Smooth muscle cell of the brain vasculature (primary cell): Measurements from ENCODE around the gene C11orf58.

Experiments used
- DNase-seq: peaks from one replicate; pipeline ENCODE4 v3.0.0-alpha.2; 2012; ENCODE audit warnings: low read depth, low spot score

The C11orf58 gene

DNA sequence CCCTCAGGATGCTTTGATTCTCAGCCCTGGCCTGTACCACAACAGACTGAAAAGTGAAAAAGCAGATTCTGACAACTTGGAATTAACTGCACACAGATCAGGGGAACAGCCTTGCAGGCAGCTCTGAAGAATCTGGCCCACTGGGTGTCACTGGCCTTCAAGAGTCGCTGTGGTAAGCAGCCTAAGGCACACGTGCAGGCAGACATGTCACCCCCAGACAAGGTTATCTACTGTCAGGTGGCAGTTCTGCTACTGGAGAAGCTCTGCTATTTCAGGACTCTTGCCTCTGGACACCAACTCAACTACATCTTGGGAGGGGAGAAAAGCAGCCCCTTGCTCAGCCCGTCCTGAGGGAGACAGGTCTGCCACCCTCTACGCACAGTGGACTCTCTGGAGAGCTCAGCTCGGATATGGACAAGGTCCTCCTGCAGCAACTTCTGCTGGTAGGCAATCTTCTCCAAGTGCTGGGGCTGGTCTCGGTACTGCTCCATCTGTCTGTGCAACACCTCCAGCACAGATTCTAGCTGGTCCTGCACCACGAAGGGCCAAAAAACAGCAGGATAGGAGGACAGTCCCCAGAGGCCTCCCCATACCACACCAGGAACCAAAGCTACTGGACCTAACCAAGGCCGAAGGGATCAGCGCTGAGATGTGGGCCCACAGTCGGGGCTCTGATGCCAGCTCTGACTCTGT, 63.0 kb downstream of the C11orf58 start:
- no peak for DNase-seq

DNA sequence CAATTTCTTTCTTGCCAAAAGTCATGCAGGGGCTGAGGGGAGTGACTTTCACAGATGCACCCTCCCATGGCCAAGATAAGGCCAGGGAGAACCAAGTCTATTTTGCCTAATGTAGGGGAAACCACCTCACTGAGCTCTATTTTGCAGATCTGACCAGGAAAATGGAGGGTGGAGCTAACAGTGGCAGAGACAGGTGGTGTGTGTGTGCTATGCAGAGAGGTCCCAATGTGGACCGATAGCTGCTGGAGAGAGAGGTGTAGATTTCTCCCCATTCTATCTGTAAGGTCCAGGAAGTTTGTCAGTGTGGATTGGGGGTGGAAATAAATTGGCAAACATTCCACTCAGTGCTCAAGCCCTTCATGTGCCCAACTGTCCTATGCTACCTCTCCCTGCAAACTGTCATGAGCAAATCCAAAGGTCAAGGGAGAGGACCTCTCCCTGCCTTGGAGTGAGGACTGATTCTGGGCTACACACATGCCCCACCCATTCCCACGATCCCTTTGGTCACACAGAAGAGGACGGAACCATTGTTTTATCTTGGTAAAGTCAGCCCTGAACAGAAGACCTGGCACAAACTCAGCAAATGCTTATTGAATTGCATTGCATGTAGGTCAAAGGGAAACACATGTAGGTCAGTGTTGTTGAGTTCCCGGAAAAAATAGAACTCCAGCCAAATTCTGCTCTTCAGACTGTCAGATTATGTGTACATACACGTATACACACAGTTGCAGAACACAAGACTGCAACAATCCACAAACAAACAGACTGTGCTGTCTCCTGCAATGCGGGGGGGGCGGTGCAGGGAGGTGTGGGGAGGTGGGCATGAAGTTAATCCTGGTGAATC, 65.9 kb downstream of the C11orf58 start:
- no peak for DNase-seq

GRCh38 chr11:16805938-16806337, 67.5 kb downstream of the C11orf58 start:
- DNase-seq: no peak

GRCh38 chr11:16806791-16807190, 68.3 kb downstream of the C11orf58 start:
- no peak for DNase-seq

DNA sequence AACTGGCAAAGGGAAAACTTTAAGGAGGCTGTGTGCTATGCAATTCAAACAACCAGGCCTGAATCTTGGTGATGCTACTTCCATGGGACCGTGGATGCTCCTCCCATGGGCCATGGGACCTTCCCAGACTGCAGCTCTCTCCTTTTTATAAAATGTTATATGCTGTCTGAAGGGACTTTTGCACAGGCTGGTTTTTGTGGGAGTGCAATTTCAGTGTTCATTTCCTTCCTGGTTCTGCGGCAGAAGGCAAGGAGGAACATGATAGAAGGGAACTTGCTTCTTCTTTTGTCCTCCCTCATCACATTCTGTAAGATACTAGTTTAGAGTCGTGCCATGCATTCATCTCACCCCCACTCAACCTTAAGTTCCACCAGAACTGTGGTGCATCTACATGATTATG, 68.9 kb downstream of the C11orf58 start:
- DNase-seq: no peak
